Measurements from ENCODE around the gene LRFN5.
"Not testable (repeated sequence)": the region's sequence is repeated elsewhere in the genome, so short reads cannot be mapped to it uniquely, and the experiment has no call there.

The LRFN5 gene

GRCh38 chr14:41663473-41663850 is 56.8 kb downstream of the LRFN5 start:
- FAIRE-seq (no peak), DNase-seq (ENCODE audit: insufficient read length, low spot score) (no peak)
- TF ChIP-seq POLR2A (IDR thresholded peaks at IDR 0.05; ENCODE audit: low read depth, low read length), result no peak

GRCh38 chr14:41666301-41666700 is 59.6 kb downstream of the LRFN5 start:
- DNase-seq (ENCODE audit: insufficient read length, low spot score), result no peak
- TF ChIP-seq POLR2A (IDR thresholded peaks at IDR 0.05; ENCODE audit: low read depth, low read length), result no peak
- no peak for FAIRE-seq

- FAIRE-seq (no peak), DNase-seq (ENCODE audit: insufficient read length, low spot score) (no peak)
- no peak for TF ChIP-seq POLR2A (IDR thresholded peaks at IDR 0.05; ENCODE audit: low read depth, low read length)
Measured at GRCh38 chr14:41668356-41668755, 61.7 kb downstream of the LRFN5 start.

GRCh38 chr14:41673601-41674000 is 66.9 kb downstream of the LRFN5 start:
- DNase-seq (ENCODE audit: insufficient read length, low spot score); FAIRE-seq: not testable (repeated sequence)

GRCh38 chr14:41674511-41674971 is 67.9 kb downstream of the LRFN5 start:
- not testable (repeated sequence) for DNase-seq (ENCODE audit: insufficient read length, low spot score); FAIRE-seq

- FAIRE-seq (no peak), DNase-seq (ENCODE audit: insufficient read length, low spot score) (no peak)
- no peak for TF ChIP-seq POLR2A (IDR thresholded peaks at IDR 0.05; ENCODE audit: low read depth, low read length)
Measured at GRCh38 chr14:41699486-41699885, 92.8 kb downstream of the LRFN5 start.

GRCh38 chr14:41718477-41719166 is 111.9 kb downstream of the LRFN5 start:
- no peak for DNase-seq (ENCODE audit: insufficient read length, low spot score)
- FAIRE-seq, result no peak
- no peak for TF ChIP-seq POLR2A (IDR thresholded peaks at IDR 0.05; ENCODE audit: low read depth, low read length)

GRCh38 chr14:41739203-41739602 is 132.5 kb downstream of the LRFN5 start:
- no peak for TF ChIP-seq POLR2A (IDR thresholded peaks at IDR 0.05; ENCODE audit: low read depth, low read length)
- DNase-seq (ENCODE audit: insufficient read length, low spot score) (no peak), FAIRE-seq (no peak)

- FAIRE-seq (no peak), DNase-seq (ENCODE audit: insufficient read length, low spot score) (no peak)
- no peak for TF ChIP-seq POLR2A (IDR thresholded peaks at IDR 0.05; ENCODE audit: low read depth, low read length)
Measured at GRCh38 chr14:41743140-41743539, 136.5 kb downstream of the LRFN5 start.

- DNase-seq (ENCODE audit: insufficient read length, low spot score), result no peak
- FAIRE-seq, result no peak
- TF ChIP-seq POLR2A (IDR thresholded peaks at IDR 0.05; ENCODE audit: low read depth, low read length), result no peak
Measured at GRCh38 chr14:41749429-41749828, 142.8 kb downstream of the LRFN5 start.

- not testable (repeated sequence) for DNase-seq (ENCODE audit: insufficient read length, low spot score); FAIRE-seq
Measured at GRCh38 chr14:41750575-41750974, 143.9 kb downstream of the LRFN5 start.

- FAIRE-seq (no peak), DNase-seq (ENCODE audit: insufficient read length, low spot score) (no peak)
- no peak for TF ChIP-seq POLR2A (IDR thresholded peaks at IDR 0.05; ENCODE audit: low read depth, low read length)
Measured at GRCh38 chr14:41758011-41758665, 151.5 kb downstream of the LRFN5 start.

- FAIRE-seq (no peak), DNase-seq (ENCODE audit: insufficient read length, low spot score) (no peak)
- no peak for TF ChIP-seq POLR2A (IDR thresholded peaks at IDR 0.05; ENCODE audit: low read depth, low read length)
Measured at GRCh38 chr14:41761204-41761603, 154.5 kb downstream of the LRFN5 start.

GRCh38 chr14:41766772-41767171 is 160.1 kb downstream of the LRFN5 start:
- no peak for TF ChIP-seq POLR2A (IDR thresholded peaks at IDR 0.05; ENCODE audit: low read depth, low read length)
- no peak for DNase-seq (ENCODE audit: insufficient read length, low spot score)
- FAIRE-seq, result no peak

- DNase-seq (ENCODE audit: insufficient read length, low spot score), result no peak
- no peak for TF ChIP-seq POLR2A (IDR thresholded peaks at IDR 0.05; ENCODE audit: low read depth, low read length)
- FAIRE-seq, result no peak
Measured at GRCh38 chr14:41773536-41774279, 167.0 kb downstream of the LRFN5 start.
